K562 (cell line): Measurements from ENCODE around the gene ZNF804A. TPM values are rescaled to one million over a fixed set of nuclear protein-coding genes. Genes with fewer than 3 reads are reported as not detected.
A peak's percentile ranks its signal among the peaks of the same experiment; 100 is the strongest.

ENCODE experiments used
- ATAC-seq: fragments of 200-7000 bp; cut with Tn5 transposase; 3 replicates; pipeline ENCODE4 v1.9.1; 2020; ENCODE audit warnings: moderate library complexity
- BruUV-seq: library from RNA; stranded (reverse); fragments of 400-500 nt; replicated peaks from 2 replicates; lab custom pipeline; 2021; lab: Mats Ljungman, UMichigan
- CTCF ChIA-PET: fragments of 300-600 bp; formaldehyde crosslinking; extraction: SDS; loops from one replicate; lab custom pipeline; 2021; ENCODE audit warnings: low intra/inter-chr PET ratio; lab: Yijun Ruan, JAX
- POLR2A ChIA-PET: fragments of 300-600, 350-650 bp; sonication (Branson Sonifier 250); formaldehyde crosslinking; extraction: SDS; loops from one replicate; lab custom pipeline; 2021; ENCODE audit warnings: antibody characterized with exemption, inconsistent platforms; lab: Yijun Ruan, JAX
- DNase-seq, 4 experiments: peaks; one replicate each; pipeline versions ENCODE4 v3.0.0 to v3.0.0-alpha.2; 2011 to 2018; ENCODE audit warnings: low spot score in 3 of 4, mixed read lengths in 3 of 4; ENCODE audit errors: extremely low read depth in 1 of 4
- FAIRE-seq: peaks from 2 replicates; lab custom pipeline; 2011; peaks lifted over from hg19 to GRCh38; lab: Jason Lieb, UNC
- H2AFZ ChIP-seq: 2 replicates; pipeline ENCODE4 v1.6.0; 2011; ENCODE audit warnings: low read depth, low read length, control low read depth, inconsistent platforms
- H3K27ac ChIP-seq: fragments of 200-600 bp; 3 replicates; pipeline ENCODE4 v1.8.0; 2011; ENCODE audit warnings: low read depth, mild to moderate bottlenecking, control low read depth, inconsistent platforms, low read length, moderate library complexity, mixed read lengths; ENCODE audit errors: extremely low read depth
- H3K27me3 ChIP-seq, 2 experiments: fragments of 300-600 bp in 1 of 2; 2 replicates in 1 of 2; 3 replicates in 1 of 2; pipeline versions ENCODE4 v1.6.0 to v1.8.0; 2011; ENCODE audit warnings: inconsistent platforms in 2 of 2, low read length in 2 of 2, mild to moderate bottlenecking in 1 of 2, mixed read lengths in 1 of 2, moderate library complexity in 1 of 2; ENCODE audit not compliant: control insufficient read depth in 2 of 2, insufficient read depth in 2 of 2
- H3K36me3 ChIP-seq: fragments of 300-600 bp; 3 replicates; pipeline ENCODE4 v1.8.0; 2011; ENCODE audit warnings: mild to moderate bottlenecking, low read length, inconsistent platforms; ENCODE audit not compliant: control insufficient read depth, insufficient read depth
- H3K4me1 ChIP-seq, 2 experiments: fragments of 200-600 bp in 1 of 2; replicated peaks in 1 of 2; 2 replicates in 1 of 2; 3 replicates in 1 of 2; pipeline versions ENCODE4 v1.5.1 to v1.8.0; 2011; ENCODE audit warnings: inconsistent platforms in 2 of 2, low read length in 2 of 2, mild to moderate bottlenecking in 1 of 2, mixed read lengths in 1 of 2, moderate library complexity in 1 of 2; ENCODE audit not compliant: control insufficient read depth in 2 of 2, insufficient read depth in 2 of 2
- H3K4me2 ChIP-seq: 2 replicates; pipeline ENCODE4 v1.6.1; 2011; ENCODE audit warnings: low read length, control low read depth, inconsistent platforms, mixed read lengths; ENCODE audit not compliant: insufficient read depth
- H3K4me3 ChIP-seq: fragments of 200-600 bp; sonication (generic), shearing (Covaris generic); 2 replicates; pipeline ENCODE4 v1.5.1; 2016; ENCODE audit warnings: control low read depth, inconsistent platforms
- H3K79me2 ChIP-seq: fragments of 200-600 bp; 3 replicates; pipeline ENCODE4 v1.8.0; 2011; ENCODE audit warnings: low read length, inconsistent platforms; ENCODE audit not compliant: control insufficient read depth, insufficient read depth
- H3K9ac ChIP-seq, 2 experiments: 2 replicates each; pipeline versions ENCODE4 v1.6.0 to v1.6.1; 2011; ENCODE audit warnings: low read depth in 2 of 2, low read length in 2 of 2, control low read depth in 1 of 2, inconsistent platforms in 1 of 2, mild to moderate bottlenecking in 1 of 2, mixed read lengths in 1 of 2; ENCODE audit not compliant: insufficient read depth in 1 of 2
- H3K9me1 ChIP-seq: one replicate; pipeline ENCODE4 v1.6.0; 2011; ENCODE audit warnings: inconsistent platforms, mild to moderate bottlenecking, low read length, moderate library complexity; ENCODE audit not compliant: control insufficient read depth, insufficient read depth
- H3K9me3 ChIP-seq: replicated peaks from 2 replicates; pipeline ENCODE4 v1.5.1; 2011; ENCODE audit warnings: low read depth, low read length, inconsistent platforms; ENCODE audit not compliant: control insufficient read depth, insufficient read depth
- H4K20me1 ChIP-seq: replicated peaks from 2 replicates; pipeline ENCODE4 v1.6.1; 2011; ENCODE audit warnings: low read length, inconsistent platforms, mixed read lengths; ENCODE audit not compliant: control insufficient read depth, insufficient read depth
- BACH1 ChIP-seq: fragments of 200-800 bp; sonication (Bioruptor generic); IDR thresholded peaks from 2 replicates; pipeline ENCODE4 v1.6.1; 2016; ENCODE audit warnings: missing genetic modification characterization, missing compliant biosample characterization
- C11orf30 ChIP-seq: fragments of 450-650 bp; IDR thresholded peaks from 2 replicates; pipeline ENCODE4 v1.6.1; 2016; ENCODE audit warnings: low read depth, mild to moderate bottlenecking
- HDAC3 ChIP-seq: fragments of 450-650 bp; IDR thresholded peaks from 2 replicates; pipeline ENCODE4 v1.6.1; 2018; ENCODE audit warnings: borderline replicate concordance, mild to moderate bottlenecking, moderate library complexity; ENCODE audit not compliant: partially characterized antibody
- MAFF ChIP-seq: IDR thresholded peaks from 2 replicates; pipeline ENCODE4 v1.6.1; 2012; ENCODE audit warnings: low read length, improper control_type of control experiment
- MAFK ChIP-seq: IDR thresholded peaks from 2 replicates; pipeline ENCODE4 v1.6.1; 2011; ENCODE audit warnings: low read length, improper control_type of control experiment
- MTA2 ChIP-seq: fragments of 450-650 bp; IDR thresholded peaks from 2 replicates; pipeline ENCODE4 v1.6.1; 2016; ENCODE audit warnings: low read depth
- NELFE ChIP-seq: IDR thresholded peaks from 2 replicates; pipeline ENCODE4 v1.6.1; 2011; ENCODE audit warnings: mild to moderate bottlenecking; ENCODE audit not compliant: insufficient read depth, insufficient read length
- NFE2 ChIP-seq: IDR thresholded peaks from 2 replicates; pipeline ENCODE4 v1.6.1; 2014; ENCODE audit warnings: antibody characterized with exemption, low read depth
- NFE2L1 ChIP-seq: fragments of 450-650 bp; IDR thresholded peaks from 2 replicates; pipeline ENCODE4 v1.6.1; 2016; ENCODE audit warnings: missing genetic modification characterization, low read depth, mild to moderate bottlenecking, missing compliant biosample characterization, moderate library complexity, borderline replicate concordance
- PHB2 ChIP-seq: fragments of 450-650 bp; IDR thresholded peaks from 2 replicates; pipeline ENCODE4 v1.6.1; 2017; ENCODE audit warnings: low read depth
- PRDM10 ChIP-seq: fragments of 450-650 bp; IDR thresholded peaks from 2 replicates; pipeline ENCODE4 v1.6.1; 2018; ENCODE audit not compliant: partially characterized antibody
- UBTF ChIP-seq, 2 experiments: IDR thresholded peaks; 2 replicates each; pipeline ENCODE4 v1.6.1; 2012; ENCODE audit warnings: improper control_type of control experiment in 2 of 2, low read depth in 2 of 2, low read length in 2 of 2, borderline replicate concordance in 1 of 2
- ZNF253 ChIP-seq: fragments of 250-450 bp; sonication (Bioruptor Pico); conservative IDR thresholded peaks from 2 replicates; pipeline ENCODE4 v1.6.1; 2021; ENCODE audit warnings: mild to moderate bottlenecking
- ZNF316 ChIP-seq: fragments of 450-650 bp; IDR thresholded peaks from 2 replicates; pipeline ENCODE4 v1.6.1; 2016
- ZNF518B ChIP-seq: fragments of 250-450 bp; sonication (Bioruptor Pico); IDR thresholded peaks from 2 replicates; pipeline ENCODE4 v1.5.0; 2021; ENCODE audit warnings: mild to moderate bottlenecking, moderate library complexity
- ZNF785 ChIP-seq: fragments of 250-450 bp; sonication (Bioruptor Pico); IDR thresholded peaks from 2 replicates; pipeline ENCODE4 v1.4.0; 2020; ENCODE audit warnings: mild to moderate bottlenecking
- in situ Hi-C: fragments of 300-500 bp; cut with MboI; formaldehyde crosslinking; loops from 4 replicates; pipeline ENCODE4 v1.15.0; 2018; ENCODE audit warnings: inconsistent platforms, mixed read lengths
- intact Hi-C: fragments of 100-400 bp; cut with micrococcal nuclease; formaldehyde crosslinking; loops from 2 replicates; pipeline ENCODE4 v1.14.2; 2022
- polyA plus RNA-seq, 8 experiments: library from polyadenylated mRNA; depleted of rRNA in 4 of 8; stranded (reverse) in 5 of 8; unstranded in 3 of 8; fragments of >200 nt; fragmentation: Nextera tagmentation in 2 of 8; fragmentation: Illumina TruSeq in 1 of 8; extraction: Ambion mirVana in 2 of 8; extraction: Trizol in 1 of 8; gene quantifications; 2 replicates each; pipeline versions ENCODE4 v1.2.1 to v1.2.3, GENCODE V29; 2011 to 2014; ENCODE audit warnings: inconsistent platforms in 1 of 8, missing spikeins in 1 of 8
- total RNA-seq, 7 experiments: library from RNA; depleted of rRNA in 6 of 7; stranded (reverse); fragments of >200 nt in 6 of 7; fragmentation: Illumina TruSeq in 2 of 7; extraction: Trizol in 2 of 7; gene quantifications; 2 replicates each; pipeline versions ENCODE4 v1.2.1 to v1.2.3, GENCODE V29; 2011 to 2021; ENCODE audit warnings: low replicate concordance in 1 of 7

The ZNF804A gene
- total and polyA plus RNA-seq, 9 of the 15 experiments (the other 6 are each of a cell fraction or from before 2014, with no cell fraction given) = 0.01 to 1.2 (median 0.73) TPM

- intact Hi-C loops (no loop called here), in situ Hi-C loops (no loop called here)
- H3K36me3 ChIP-seq = no peaks in the 10 kb centered on the region
- H3K9ac ChIP-seq = no peak overlapping the region
- CTCF ChIA-PET = no interaction called here
- no peak overlapping the region for H2AFZ ChIP-seq
- no peak overlapping the region for H3K4me2 ChIP-seq
- no TSS peak for BruUV-seq
- POLR2A ChIA-PET = no interaction called here
- DNase-seq (no peak), FAIRE-seq (no peak), ATAC-seq (no peak)
- no peaks in the 10 kb centered on the region for H3K27me3 ChIP-seq
- H3K27ac ChIP-seq = no peak overlapping the region
- H3K4me1 ChIP-seq = no peaks in the 10 kb centered on the region
- no peaks in the 10 kb centered on the region for H4K20me1 ChIP-seq
- H3K9me3 ChIP-seq = no peaks in the 10 kb centered on the region
- no peak overlapping the region for H3K4me3 ChIP-seq
- H3K9me1 ChIP-seq = no peaks in the 10 kb centered on the region
- H3K79me2 ChIP-seq = no peaks in the 10 kb centered on the region
- TF ChIP-seq PRDM10 = no peak
- peak; percentile 65; the same call in 1 of the 2 replicates for TF ChIP-seq NFE2L1
- no peak for TF ChIP-seq HDAC3
- TF ChIP-seq ZNF316 = peak; percentile 98
- TF ChIP-seq ZNF253 (CRISPR knock-in tag) = no peak
- peak; percentile 96 for TF ChIP-seq MAFK
- TF ChIP-seq NFE2 = peak; percentile 78
- peak; percentile 96 for TF ChIP-seq MAFF
- no peak for TF ChIP-seq ZNF518B
- peak; percentile 91 for TF ChIP-seq C11orf30
- TF ChIP-seq BACH1 = peak; percentile 74; the same call in 1 of the 2 replicates
- no peak for TF ChIP-seq ZNF785 (CRISPR knock-in tag)
- no peak for TF ChIP-seq NELFE
- no peak for TF ChIP-seq MTA2
- no peak for TF ChIP-seq PHB2
- TF ChIP-seq UBTF (IDR thresholded peaks at IDR 0.05; ENCODE audit: borderline replicate concordance in 1 of 2, low read depth in 2 of 2, low read length in 2 of 2) = no peak
Measured at GRCh38 chr2:184589261-184589660, 9.1 kb upstream of the ZNF804A start.
